Heart left ventricle (tissue), 13 donors: ENCODE results near the gene NUCKS1.
"Not testable (repeated sequence)": the region's sequence is repeated elsewhere in the genome, so short reads cannot be mapped to it uniquely, and the experiment has no call there.

Experiments
- CTCF ChIP-seq, 12 donors: fragments of 200-600 bp; sonication (generic) in 4 of 12; IDR thresholded peaks; one replicate each; pipeline versions ENCODE4 v1.5.0 to v1.8.0; 2018 to 2022; ENCODE audit warnings: antibody characterized with exemption in 12 of 12, mild to moderate bottlenecking in 5 of 12
- POLR2A ChIP-seq, 2 donors: fragments of 450-650 bp; IDR thresholded peaks; one replicate each; pipeline ENCODE4 v1.6.1; 2017; ENCODE audit warnings: antibody characterized with exemption in 2 of 2, mild to moderate bottlenecking in 2 of 2, moderate library complexity in 2 of 2
- donor health status: ischemic (EF 13 %, LVEDD 7.1; RV severe dilation, severe dysfunction).
- donor health status: DM: no; HTN: yes; CAD: no.
- donor health status: DM: no; HTN: no; CAD: no.
- donor health status: ischemic (EF 25% LVEDD 6.9; RV normal size, moderate dysfunction).
- donor health status: ischemic (EF 25% LVEDD 5.7; RV mildly dilated, moderate dysfunction).
- donor health status: ischemic (EF 35%, LVEDD 5.7; RV mildly dilated, moderate dysfunction).
- donor health status: nonischemic (EF 11% LVEDD 7.7; RV severe dilation, severe dysfunction).
- donor health status: DM: yes; HTN: yes; CAD: no.
- donor health status: PGD.
- donor health status: ischemic (EF 29% LVEDD 5.4; RV normal size, mild dysfunction).
- donor health status: nonischemic (EF 23%, LVEDD 6.1; RV moderate dilation, normal function).

GRCh38 chr1:205720740-205721139, 29.2 kb downstream of the NUCKS1 start:
- TF ChIP-seq CTCF, POLR2A (IDR thresholded peaks at IDR 0.05): not testable (repeated sequence)
